ENCODE data around the gene PKIG.

DNA sequence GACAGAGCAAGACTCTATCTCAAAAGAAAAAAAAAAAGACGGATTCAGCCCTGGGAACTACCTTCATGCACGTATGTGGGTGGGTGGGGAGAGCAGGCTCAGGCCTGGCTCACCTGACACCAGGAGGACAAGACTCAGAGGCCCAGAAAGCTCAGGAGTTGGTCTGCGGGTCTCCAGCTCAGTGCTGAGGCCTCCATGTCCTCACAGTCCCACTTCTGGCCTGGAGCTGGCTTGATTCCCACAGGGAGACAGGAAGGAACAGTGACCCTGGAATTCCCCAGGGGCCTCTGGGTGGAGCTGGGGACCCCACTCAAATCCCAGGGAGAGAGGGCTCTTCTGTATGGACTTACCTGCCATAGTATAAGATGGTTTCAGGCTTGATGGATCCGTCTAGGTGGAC is 53.5 kb downstream of the PKIG start:
- TF ChIP-seq, protein P1, sequence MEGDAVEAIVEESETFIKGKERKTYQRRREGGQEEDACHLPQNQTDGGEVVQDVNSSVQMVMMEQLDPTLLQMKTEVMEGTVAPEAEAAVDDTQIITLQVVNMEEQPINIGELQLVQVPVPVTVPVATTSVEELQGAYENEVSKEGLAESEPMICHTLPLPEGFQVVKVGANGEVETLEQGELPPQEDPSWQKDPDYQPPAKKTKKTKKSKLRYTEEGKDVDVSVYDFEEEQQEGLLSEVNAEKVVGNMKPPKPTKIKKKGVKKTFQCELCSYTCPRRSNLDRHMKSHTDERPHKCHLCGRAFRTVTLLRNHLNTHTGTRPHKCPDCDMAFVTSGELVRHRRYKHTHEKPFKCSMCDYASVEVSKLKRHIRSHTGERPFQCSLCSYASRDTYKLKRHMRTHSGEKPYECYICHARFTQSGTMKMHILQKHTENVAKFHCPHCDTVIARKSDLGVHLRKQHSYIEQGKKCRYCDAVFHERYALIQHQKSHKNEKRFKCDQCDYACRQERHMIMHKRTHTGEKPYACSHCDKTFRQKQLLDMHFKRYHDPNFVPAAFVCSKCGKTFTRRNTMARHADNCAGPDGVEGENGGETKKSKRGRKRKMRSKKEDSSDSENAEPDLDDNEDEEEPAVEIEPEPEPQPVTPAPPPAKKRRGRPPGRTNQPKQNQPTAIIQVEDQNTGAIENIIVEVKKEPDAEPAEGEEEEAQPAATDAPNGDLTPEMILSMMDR (IDR thresholded peaks at IDR 0.05) = no peak
- TF ChIP-seq POLR2A (IDR thresholded peaks at IDR 0.05) = no peak

All from ovary (tissue), 3 donors.